Stomach (tissue), 9 donors: ENCODE results near the gene PDE4D. TPM values are rescaled to one million over a fixed set of nuclear protein-coding genes. Genes with fewer than 3 reads are reported as not detected.

ENCODE experiments used
- DNase-seq, 2 donors: peaks; one replicate each; pipeline versions ENCODE4 v3.0.0 to v3.0.0-alpha.2; 2013 to 2019
- H3K27ac ChIP-seq, 5 donors: fragments of 200-600 bp in 4 of 5; sonication (generic) in 4 of 5; one replicate each; pipeline ENCODE4 v1.5.1; 2013 to 2019; ENCODE audit warnings: mild to moderate bottlenecking in 1 of 5, moderate library complexity in 1 of 5
- H3K27me3 ChIP-seq, 3 donors: fragments of 200-600 bp; sonication (generic); one replicate each; pipeline ENCODE4 v1.5.1; 2017 to 2019; ENCODE audit warnings: mixed run types in 1 of 3
- H3K36me3 ChIP-seq, 4 donors: fragments of 200-600 bp; sonication (generic); 1 replicate in 3 of 4; 2 replicates in 1 of 4; pipeline ENCODE4 v1.5.1; 2016 to 2019
- H3K4me1 ChIP-seq, 4 donors: fragments of 200-600 bp; sonication (generic); one replicate each; pipeline ENCODE4 v1.5.1; 2016 to 2019
- H3K4me3 ChIP-seq, 4 donors: fragments of 200-600 bp; sonication (generic) in 3 of 4; one replicate each; pipeline ENCODE4 v1.5.1; 2016 to 2019; ENCODE audit warnings: mild to moderate bottlenecking in 1 of 4
- H3K9me3 ChIP-seq, 4 donors: fragments of 200-600 bp; sonication (generic); one replicate each; pipeline ENCODE4 v1.5.1; 2016 to 2019
- EP300 ChIP-seq: sonication (generic); formaldehyde crosslinking; IDR thresholded peaks from one replicate; pipeline ENCODE4 v1.6.1; 2017; ENCODE audit warnings: antibody characterized with exemption
- POLR2A ChIP-seq, 4 donors: fragments of 450-650 bp; IDR thresholded peaks; one replicate each; pipeline ENCODE4 v1.6.1; 2016; ENCODE audit warnings: antibody characterized with exemption in 4 of 4, control low read depth in 2 of 4, mild to moderate bottlenecking in 1 of 4, moderate library complexity in 1 of 4
- POLR2AphosphoS5 ChIP-seq, 3 donors: sonication (generic); formaldehyde crosslinking; IDR thresholded peaks; one replicate each; pipeline ENCODE4 v1.6.1; 2016; ENCODE audit warnings: antibody characterized with exemption in 3 of 3
- WGBS, 5 donors: extraction: QIAGEN DNeasy Blood & Tissue Kit in 3 of 5; methylation state at CpG; one replicate each; pipeline versions ENCODE4 v1.1.5 to v1.1.7; 2013 to 2018; 5-methylcytosine and 5-hydroxymethylcytosine counted together
- intact Hi-C: fragments of 100-400 bp; cut with DNase I; formaldehyde crosslinking; loops from one replicate; pipeline ENCODE4 v1.15.1; 2023; ENCODE audit warnings: low total_unique reads
- polyA plus RNA-seq, 3 donors: library from polyadenylated mRNA; stranded (reverse); fragments of 200-250 nt; gene quantifications; one replicate each; pipeline ENCODE4 v1.2.3, GENCODE V29; 2013
- total RNA-seq, 5 donors: library from RNA; depleted of rRNA; stranded (reverse); fragments of >200 nt; gene quantifications; one replicate each; pipeline versions ENCODE4 v1.1.0 to v1.2.3, GENCODE V29; 2014 to 2016
- TF ChIP-seq, protein P1 (sequence below), 7 experiments: fragments of 450-650 bp in 4 of 7; fragments of 200-600 bp in 3 of 7; sonication (generic) in 3 of 7; IDR thresholded peaks; one replicate each; pipeline ENCODE4 v1.5.1; 2016 to 2019; ENCODE audit warnings: antibody characterized with exemption in 7 of 7, control low read depth in 2 of 7, mild to moderate bottlenecking in 1 of 7
- donor health status: healthy with polysubstance abuse.
- donor health status: Bipolar disorder and iron deficiency.
- donor health status: healthy.

PDE4D gene
- total and polyA plus RNA-seq, 8 donors, result 3.1 to 147 (median 97.3) TPM

DNA sequence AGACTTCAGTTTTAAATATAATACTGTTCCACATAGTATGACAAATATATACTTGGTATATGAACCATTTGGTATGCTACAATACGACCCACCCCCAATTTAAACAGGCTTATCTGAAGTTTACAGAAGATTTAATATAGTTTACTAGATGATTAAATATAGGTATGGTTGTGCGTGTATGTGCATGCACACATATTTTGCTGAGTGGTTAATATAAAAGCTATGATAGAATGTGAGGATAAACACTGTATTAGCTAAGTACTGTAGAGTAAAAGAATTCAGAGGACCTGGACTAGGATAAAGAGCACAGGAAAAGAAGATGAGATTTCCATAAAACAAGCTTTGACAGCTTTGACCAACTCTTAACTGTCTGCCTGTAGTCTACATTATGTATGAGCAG, 356.7 kb downstream of the PDE4D start:
- Histone ChIP-seq H3K9me3 (no peaks in the 10 kb centered on the region), H3K4me3 (no peak overlapping the region), H3K27me3 (no peaks in the 10 kb centered on the region), H3K4me1 (peaks cover 2 to 37% (median 19%) of the 10 kb centered on the region in 4 donors), H3K27ac (no peak overlapping the region), H3K36me3 (no peaks in the 10 kb centered on the region)
- DNase-seq, result no peak
- TF ChIP-seq, protein P1, sequence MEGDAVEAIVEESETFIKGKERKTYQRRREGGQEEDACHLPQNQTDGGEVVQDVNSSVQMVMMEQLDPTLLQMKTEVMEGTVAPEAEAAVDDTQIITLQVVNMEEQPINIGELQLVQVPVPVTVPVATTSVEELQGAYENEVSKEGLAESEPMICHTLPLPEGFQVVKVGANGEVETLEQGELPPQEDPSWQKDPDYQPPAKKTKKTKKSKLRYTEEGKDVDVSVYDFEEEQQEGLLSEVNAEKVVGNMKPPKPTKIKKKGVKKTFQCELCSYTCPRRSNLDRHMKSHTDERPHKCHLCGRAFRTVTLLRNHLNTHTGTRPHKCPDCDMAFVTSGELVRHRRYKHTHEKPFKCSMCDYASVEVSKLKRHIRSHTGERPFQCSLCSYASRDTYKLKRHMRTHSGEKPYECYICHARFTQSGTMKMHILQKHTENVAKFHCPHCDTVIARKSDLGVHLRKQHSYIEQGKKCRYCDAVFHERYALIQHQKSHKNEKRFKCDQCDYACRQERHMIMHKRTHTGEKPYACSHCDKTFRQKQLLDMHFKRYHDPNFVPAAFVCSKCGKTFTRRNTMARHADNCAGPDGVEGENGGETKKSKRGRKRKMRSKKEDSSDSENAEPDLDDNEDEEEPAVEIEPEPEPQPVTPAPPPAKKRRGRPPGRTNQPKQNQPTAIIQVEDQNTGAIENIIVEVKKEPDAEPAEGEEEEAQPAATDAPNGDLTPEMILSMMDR (IDR thresholded peaks at IDR 0.05), result no peak
- no peak for TF ChIP-seq POLR2A (IDR thresholded peaks at IDR 0.05)
- TF ChIP-seq EP300, result no peak
- no peak for TF ChIP-seq POLR2AphosphoS5 (IDR thresholded peaks at IDR 0.05)
- WGBS, 5 donors, result 29 to 51% (median 38%) methylated on average over 2 of the region's 2 CpGs
- intact Hi-C loops, result no loop called here

DNA sequence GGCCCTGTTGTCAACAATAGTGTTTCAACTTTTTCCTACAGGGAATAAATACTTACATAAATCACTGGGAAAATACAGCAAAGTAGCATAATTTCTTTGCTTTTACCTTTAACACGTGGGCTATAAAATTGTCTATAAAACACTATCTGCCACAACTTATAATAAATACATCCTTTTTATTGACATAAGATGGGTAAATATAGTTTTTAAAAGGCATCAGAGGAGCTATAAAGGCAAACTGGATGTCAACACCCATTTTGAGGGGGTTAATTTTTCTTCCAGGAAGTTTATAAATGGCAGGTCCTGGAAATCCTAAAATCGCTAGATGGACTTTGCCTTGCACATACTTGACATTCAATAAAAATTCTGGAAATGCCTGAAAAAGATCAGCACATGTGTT, 358.0 kb downstream of the PDE4D start:
- no peaks in the 10 kb centered on the region for H3K36me3 ChIP-seq
- WGBS, 5 donors, result 77 to 91% (median 87%) methylated on average over 2 of the region's 2 CpGs
- no peak overlapping the region for H3K4me3 ChIP-seq
- no peak for DNase-seq
- TF ChIP-seq, protein P1 (IDR thresholded peaks at IDR 0.05), result no peak
- H3K9me3 ChIP-seq, result no peaks in the 10 kb centered on the region
- peaks cover 0 to 24% (median 14%) of the 10 kb centered on the region in 4 donors for H3K4me1 ChIP-seq
- intact Hi-C loops, result no loop called here
- no peaks in the 10 kb centered on the region for H3K27me3 ChIP-seq
- no peak overlapping the region for H3K27ac ChIP-seq

DNA sequence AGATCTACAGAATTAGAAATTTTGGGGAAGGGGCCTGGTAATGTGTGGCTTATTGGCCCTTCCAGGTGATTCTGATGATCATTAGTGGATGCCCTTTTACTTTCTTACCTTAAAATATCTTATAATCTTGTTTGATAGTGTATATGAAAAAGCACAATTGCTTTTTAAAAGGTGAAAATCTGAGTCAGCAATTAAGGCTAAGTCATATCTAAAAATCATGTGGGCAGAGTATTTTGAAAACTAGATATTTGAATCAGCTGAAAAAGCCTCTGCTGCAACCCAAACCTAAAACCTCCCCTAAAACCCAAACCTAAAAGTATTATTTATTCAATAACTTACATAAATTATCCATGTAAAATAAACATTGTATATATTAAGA, 359.8 kb downstream of the PDE4D start:
- intact Hi-C loops, result no loop called here
- Histone ChIP-seq H3K27me3 (no peaks in the 10 kb centered on the region), H3K9me3 (no peaks in the 10 kb centered on the region), H3K36me3 (no peaks in the 10 kb centered on the region), H3K4me3 (no peak overlapping the region), H3K4me1 (peaks cover 0 to 10% (median 3%) of the 10 kb centered on the region in 4 donors), H3K27ac (no peak overlapping the region)
- no peak for TF ChIP-seq POLR2AphosphoS5 (IDR thresholded peaks at IDR 0.05)
- no peak for TF ChIP-seq POLR2A (IDR thresholded peaks at IDR 0.05)
- TF ChIP-seq, protein P1 (IDR thresholded peaks at IDR 0.05), result no peak
- TF ChIP-seq EP300, result no peak
- no peak for DNase-seq

DNA sequence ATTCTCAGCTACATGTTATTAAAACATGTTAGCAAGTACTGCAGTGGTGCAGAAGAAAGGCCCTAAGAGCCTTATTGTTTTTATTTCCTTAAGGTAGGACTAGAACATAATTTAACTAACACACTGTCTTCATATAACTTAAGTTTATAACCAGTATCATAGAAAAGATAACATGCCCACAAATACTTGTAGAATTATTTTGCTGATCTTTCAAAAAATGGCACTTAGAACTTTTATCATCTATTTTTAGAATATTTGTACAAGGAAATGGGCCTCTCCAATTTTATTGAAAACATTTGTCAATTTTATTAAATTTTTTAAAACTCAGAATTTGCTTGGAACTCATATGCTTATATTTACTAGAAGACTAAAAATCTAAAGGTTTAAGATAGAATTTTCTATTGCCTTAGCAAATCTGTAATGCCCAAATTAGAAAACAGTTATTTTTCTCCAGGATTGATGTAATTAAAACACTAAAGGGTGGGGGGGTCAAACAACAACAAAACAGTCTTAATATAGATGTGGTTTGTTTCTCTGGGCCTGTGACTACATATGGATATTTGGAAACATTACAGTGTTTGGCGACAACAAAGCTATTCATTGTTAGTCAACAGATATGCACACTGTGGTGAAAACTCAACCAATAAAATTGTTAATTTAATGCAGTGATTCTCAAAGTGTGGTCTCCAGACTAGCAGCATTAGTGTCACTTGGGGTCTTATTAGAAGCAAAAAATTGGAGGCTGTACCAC, 360.4 kb downstream of the PDE4D start:
- Histone ChIP-seq H3K4me3 (no peak overlapping the region), H3K27ac (no peak overlapping the region), H3K9me3 (no peaks in the 10 kb centered on the region), H3K27me3 (no peaks in the 10 kb centered on the region), H3K36me3 (no peaks in the 10 kb centered on the region), H3K4me1 (peaks cover 0 to 4% (median under 1%) of the 10 kb centered on the region in 4 donors)
- TF ChIP-seq POLR2A (IDR thresholded peaks at IDR 0.05) (no peak), EP300 (no peak), POLR2AphosphoS5 (IDR thresholded peaks at IDR 0.05) (no peak)
- TF ChIP-seq, protein P1 (IDR thresholded peaks at IDR 0.05), result no peak
- no peak for DNase-seq
- 0 to 95% (median 87%) methylated on average over 1 of the region's 1 CpG for WGBS, 5 donors
- intact Hi-C loops, result no loop called here
